IMR-90 (cell line): ENCODE measurements around the gene PDE6A. TPM values are rescaled to one million over a fixed set of nuclear protein-coding genes. Genes with fewer than 3 reads are reported as not detected.

Experiments used
- ATAC-seq: fragments of 200-7000 bp; cut with Tn5 transposase; 2 replicates; pipeline ENCODE4 v1.9.1; 2020; ENCODE audit warnings: low read depth, mild to moderate bottlenecking, moderate library complexity
- BruUV-seq: library from RNA; stranded (reverse); fragments of 400-500 nt; replicated peaks from 2 replicates; lab custom pipeline; 2021; lab: Mats Ljungman, UMichigan
- CTCF ChIA-PET: fragments of 300-600 bp; formaldehyde crosslinking; extraction: SDS; loops from one replicate; lab custom pipeline; 2021; ENCODE audit warnings: antibody characterized with exemption; lab: Yijun Ruan, JAX
- POLR2A ChIA-PET: fragments of 300-600 bp; sonication (Branson Sonifier 250); formaldehyde crosslinking; loops from one replicate; lab custom pipeline; 2022; ENCODE audit warnings: antibody characterized with exemption; ENCODE audit not compliant: unreplicated experiment; lab: Charles Lee
- DNase-seq: peaks from one replicate; pipeline ENCODE4 v3.0.0; 2013
- H2AFZ ChIP-seq: replicated peaks from 2 replicates; pipeline ENCODE3; 2013; ENCODE audit warnings: low read length, mild to moderate bottlenecking; ENCODE audit not compliant: poor library complexity
- H2AK5ac ChIP-seq: 2 replicates; pipeline ENCODE4 v1.6.1; 2013; ENCODE audit warnings: low read depth, low read length, inconsistent platforms
- H2AK9ac ChIP-seq: replicated peaks from 2 replicates; pipeline ENCODE3; 2013; ENCODE audit warnings: mild to moderate bottlenecking, low read depth, low read length, moderate library complexity; ENCODE audit not compliant: poor library complexity
- H2BK120ac ChIP-seq: 2 replicates; pipeline ENCODE4 v1.6.1; 2013; ENCODE audit warnings: low read depth, low read length, inconsistent platforms
- H2BK15ac ChIP-seq: 3 replicates; pipeline ENCODE4 v1.6.1; 2013; ENCODE audit warnings: low read depth, low read length, inconsistent platforms
- H2BK20ac ChIP-seq: 2 replicates; pipeline ENCODE4 v1.6.1; 2013; ENCODE audit warnings: low read depth, mild to moderate bottlenecking, inconsistent platforms, low read length, moderate library complexity
- H2BK5ac ChIP-seq: 2 replicates; pipeline ENCODE4 v1.6.1; 2013; ENCODE audit warnings: mild to moderate bottlenecking, low read depth, low read length, inconsistent platforms; ENCODE audit not compliant: poor library complexity, severe bottlenecking
- H3K14ac ChIP-seq: replicated peaks from 2 replicates; pipeline ENCODE4 v1.6.1; 2013; ENCODE audit warnings: low read depth, low read length, inconsistent platforms
- H3K18ac ChIP-seq: 2 replicates; pipeline ENCODE4 v1.6.1; 2013; ENCODE audit warnings: low read depth, low read length, control low read depth
- H3K23ac ChIP-seq: 2 replicates; pipeline ENCODE4 v1.6.1; 2013; ENCODE audit warnings: low read depth, low read length, inconsistent platforms
- H3K27ac ChIP-seq: 2 replicates; pipeline ENCODE4 v1.5.1; 2013; ENCODE audit warnings: mild to moderate bottlenecking, control low read depth, low read length; ENCODE audit not compliant: insufficient read depth
- H3K27me3 ChIP-seq: 2 replicates; pipeline ENCODE4 v1.6.1; 2013; ENCODE audit warnings: low read length; ENCODE audit not compliant: control insufficient read depth, insufficient read depth
- H3K36me3 ChIP-seq: 2 replicates; pipeline ENCODE4 v1.6.1; 2013; ENCODE audit warnings: low read length, mixed read lengths; ENCODE audit not compliant: control insufficient read depth, insufficient read depth
- H3K4ac ChIP-seq: 2 replicates; pipeline ENCODE4 v1.6.1; 2013; ENCODE audit warnings: low read depth, low read length, inconsistent platforms
- H3K4me1 ChIP-seq: 2 replicates; pipeline ENCODE4 v1.6.1; 2013; ENCODE audit warnings: low read length, mixed read lengths; ENCODE audit not compliant: control insufficient read depth, insufficient read depth
- H3K4me2 ChIP-seq: 2 replicates; pipeline ENCODE4 v1.6.1; 2013; ENCODE audit warnings: low read depth, mild to moderate bottlenecking, control low read depth, low read length, moderate library complexity
- H3K4me3 ChIP-seq: 2 replicates; pipeline ENCODE4 v1.5.1; 2013; ENCODE audit warnings: low read depth, mild to moderate bottlenecking, control low read depth, low read length, moderate library complexity; ENCODE audit not compliant: insufficient read depth
- H3K56ac ChIP-seq: 2 replicates; pipeline ENCODE4 v1.6.1; 2013; ENCODE audit warnings: low read length, inconsistent platforms; ENCODE audit not compliant: insufficient read depth; ENCODE audit errors: extremely low read depth
- H3K79me1 ChIP-seq, 2 experiments: 2 replicates each; pipeline ENCODE4 v1.6.1; 2013; ENCODE audit warnings: low read length in 2 of 2, inconsistent platforms in 1 of 2, low read depth in 1 of 2
- H3K9ac ChIP-seq: 2 replicates; pipeline ENCODE4 v1.6.1; 2013; ENCODE audit warnings: low read depth, low read length, control low read depth
- H3K9me1 ChIP-seq: 2 replicates; pipeline ENCODE4 v1.6.1; 2013; ENCODE audit warnings: low read length, inconsistent platforms; ENCODE audit not compliant: insufficient read depth
- H3K9me3 ChIP-seq: 2 replicates; pipeline ENCODE4 v1.6.1; 2013; ENCODE audit warnings: low read length; ENCODE audit not compliant: control insufficient read depth, insufficient read depth
- H4K20me1 ChIP-seq: 2 replicates; pipeline ENCODE4 v1.6.1; 2013; ENCODE audit warnings: low read length, inconsistent platforms; ENCODE audit not compliant: insufficient read depth
- H4K5ac ChIP-seq: 2 replicates; pipeline ENCODE4 v1.6.1; 2013; ENCODE audit warnings: mild to moderate bottlenecking, low read depth, low read length, control low read depth
- H4K8ac ChIP-seq, 2 experiments: 2 replicates each; pipeline ENCODE4 v1.6.1; 2013; ENCODE audit warnings: low read depth in 2 of 2, low read length in 2 of 2, control low read depth in 1 of 2, inconsistent platforms in 1 of 2
- H4K91ac ChIP-seq: 2 replicates; pipeline ENCODE4 v1.6.1; 2013; ENCODE audit warnings: low read depth, low read length, inconsistent platforms; ENCODE audit not compliant: insufficient read depth
- BHLHE40 ChIP-seq: fragments of 150-350 bp; IDR thresholded peaks from 2 replicates; pipeline ENCODE4 v1.6.1; 2016; ENCODE audit warnings: mild to moderate bottlenecking, low read depth, low read length
- CEBPB ChIP-seq: IDR thresholded peaks from 2 replicates; pipeline ENCODE4 v1.6.1; 2012; ENCODE audit warnings: low read depth, low read length, improper control_type of control experiment
- CHD1 ChIP-seq: IDR thresholded peaks from 2 replicates; pipeline ENCODE4 v1.6.1; 2012; ENCODE audit warnings: low read depth, low read length, improper control_type of control experiment
- CTCF ChIP-seq: conservative IDR thresholded peaks from 2 replicates; pipeline ENCODE4 v1.5.1; 2012; ENCODE audit warnings: mild to moderate bottlenecking, low read depth, low read length, improper control_type of control experiment
- FOS ChIP-seq: fragments of 150-350 bp; IDR thresholded peaks from 2 replicates; pipeline ENCODE4 v1.6.1; 2016; ENCODE audit warnings: low read depth, low read length
- MAFK ChIP-seq: IDR thresholded peaks from 2 replicates; pipeline ENCODE4 v1.6.1; 2012; ENCODE audit warnings: low read depth, low read length, improper control_type of control experiment
- MAZ ChIP-seq: IDR thresholded peaks from 2 replicates; pipeline ENCODE4 v1.6.1; 2012; ENCODE audit warnings: low read depth, mild to moderate bottlenecking, low read length, improper control_type of control experiment, moderate library complexity, borderline replicate concordance
- MXI1 ChIP-seq: IDR thresholded peaks from 2 replicates; pipeline ENCODE4 v1.6.1; 2012; ENCODE audit warnings: low read depth, mild to moderate bottlenecking, low read length, moderate library complexity, borderline replicate concordance
- NFE2L2 ChIP-seq: fragments of 150-350 bp; IDR thresholded peaks from 2 replicates; pipeline ENCODE4 v1.6.1; 2016; ENCODE audit warnings: low read depth, mild to moderate bottlenecking, low read length
- POLR2A ChIP-seq: IDR thresholded peaks from 2 replicates; pipeline ENCODE4 v1.6.1; 2012; ENCODE audit warnings: mild to moderate bottlenecking, low read depth, low read length
- RAD21 ChIP-seq: IDR thresholded peaks from 2 replicates; pipeline ENCODE4 v1.6.1; 2012; ENCODE audit warnings: low read length, improper control_type of control experiment
- RCOR1 ChIP-seq: IDR thresholded peaks from 2 replicates; pipeline ENCODE4 v1.6.1; 2012; ENCODE audit warnings: mild to moderate bottlenecking, low read length, improper control_type of control experiment; ENCODE audit not compliant: insufficient replicate concordance
- RFX5 ChIP-seq: IDR thresholded peaks from 2 replicates; pipeline ENCODE4 v1.8.0; 2012; ENCODE audit warnings: low read depth, mild to moderate bottlenecking, low read length, moderate library complexity
- SMC3 ChIP-seq: fragments of 150-350 bp; IDR thresholded peaks from 2 replicates; pipeline ENCODE4 v1.6.1; 2016; ENCODE audit warnings: low read depth, mild to moderate bottlenecking, antibody characterized with exemption, low read length, moderate library complexity
- WGBS, 2 experiments: methylation state at CpG; one replicate each; pipeline versions ENCODE4 v1.1.5 to v1.1.7; 2013; ENCODE audit warnings: missing lambda C conversion rate in 2 of 2; ENCODE audit not compliant: insufficient read length in 1 of 2; ENCODE audit errors: extremely low coverage in 2 of 2; 5-methylcytosine and 5-hydroxymethylcytosine counted together
- dilution Hi-C: fragments of 300-500 bp; cut with HindIII; formaldehyde crosslinking; loops from one replicate; pipeline ENCODE4 v1.14.3; 2018; ENCODE audit warnings: low sequenced_read_pairs; ENCODE audit not compliant: unreplicated experiment
- in situ Hi-C: fragments of 300-500 bp; cut with MboI; formaldehyde crosslinking; loops from 3 replicates; pipeline ENCODE4 v1.14.3; 2019; ENCODE audit warnings: low sequenced_read_pairs, inconsistent platforms, mixed read lengths
- intact Hi-C: fragments of 100-400 bp; cut with micrococcal nuclease; formaldehyde crosslinking; loops from 2 replicates; pipeline ENCODE4 v1.10.0; 2022
- polyA plus RNA-seq, 3 experiments: library from polyadenylated mRNA; depleted of rRNA; stranded (reverse); fragments of >200 nt; gene quantifications; 2 replicates each; pipeline ENCODE4 v1.2.3, GENCODE V29; 2012; ENCODE audit warnings: low replicate concordance in 1 of 3
- total RNA-seq: library from RNA; depleted of rRNA; stranded (reverse); fragments of >200 nt; gene quantifications from 2 replicates; pipeline ENCODE4 v1.2.3, GENCODE V29; 2012
- TF ChIP-seq, protein P1 (sequence below): fragments of 150-350 bp; IDR thresholded peaks from 2 replicates; pipeline ENCODE4 v1.6.1; 2017; ENCODE audit warnings: mild to moderate bottlenecking, antibody characterized with exemption, low read length, low read depth
- TF ChIP-seq, protein P2 (sequence below): fragments of 150-350 bp; IDR thresholded peaks from 2 replicates; pipeline ENCODE4 v1.6.1; 2016; ENCODE audit warnings: low read depth, mild to moderate bottlenecking, low read length, moderate library complexity, borderline replicate concordance

Gene PDE6A
- total and polyA plus RNA-seq, 2 of the 4 experiments (the other 2 are of a cell fraction) = not detected

DNA sequence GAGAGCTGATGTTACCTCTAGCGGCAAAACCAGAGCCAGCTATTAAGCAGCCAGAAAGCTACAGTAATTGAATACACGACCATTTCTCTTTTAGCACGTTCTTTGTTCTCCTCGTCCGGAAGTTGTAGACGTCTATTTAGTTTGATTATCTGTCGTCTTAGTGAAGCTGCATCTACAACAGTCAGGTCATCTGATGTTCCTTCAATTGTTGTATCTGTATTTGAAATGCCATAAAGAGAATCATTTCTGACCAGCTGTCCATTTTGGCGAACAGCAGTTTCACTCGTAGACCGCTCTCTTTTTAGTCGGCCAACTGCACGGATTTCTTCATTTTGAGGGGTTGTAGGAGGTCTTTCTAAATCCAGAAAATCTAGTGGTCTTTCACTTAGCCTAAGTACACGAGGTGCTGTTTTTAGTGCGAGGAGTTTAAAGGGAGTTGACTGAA lies 12.6 kb downstream of the PDE6A start:
- no peak overlapping the region for H2AK9ac ChIP-seq
- no peak overlapping the region for H3K4me3 ChIP-seq
- ChIA-PET CTCF (interaction anchor here (1.2 kb wide), 1 partner anchor 30 kb away, joined by 4 read pairs; no protein-coding TSS in a partner anchor), POLR2A (no interaction called here)
- no peak overlapping the region for H2BK5ac ChIP-seq
- no peak overlapping the region for H2AK5ac ChIP-seq
- H2BK120ac ChIP-seq = no peak overlapping the region
- in situ Hi-C loops = no loop called here
- H4K5ac ChIP-seq = no peak overlapping the region
- intact Hi-C loops = no loop called here
- H3K9me1 ChIP-seq = peaks cover 2% of the 10 kb centered on the region
- DNase-seq (no peak), ATAC-seq (no peak)
- no peaks in the 10 kb centered on the region for H3K9me3 ChIP-seq
- no peak overlapping the region for H2AFZ ChIP-seq
- no peaks in the 10 kb centered on the region for H3K36me3 ChIP-seq
- TF ChIP-seq CTCF (no peak), RAD21 (no peak), MAFK (no peak), MXI1 (no peak), BHLHE40 (no peak), CHD1 (no peak), NFE2L2 (no peak), MAZ (no peak), CEBPB (no peak), RFX5 (no peak), SMC3 (no peak), RCOR1 (no peak), POLR2A (no peak), FOS (no peak)
- TF ChIP-seq, protein P1, sequence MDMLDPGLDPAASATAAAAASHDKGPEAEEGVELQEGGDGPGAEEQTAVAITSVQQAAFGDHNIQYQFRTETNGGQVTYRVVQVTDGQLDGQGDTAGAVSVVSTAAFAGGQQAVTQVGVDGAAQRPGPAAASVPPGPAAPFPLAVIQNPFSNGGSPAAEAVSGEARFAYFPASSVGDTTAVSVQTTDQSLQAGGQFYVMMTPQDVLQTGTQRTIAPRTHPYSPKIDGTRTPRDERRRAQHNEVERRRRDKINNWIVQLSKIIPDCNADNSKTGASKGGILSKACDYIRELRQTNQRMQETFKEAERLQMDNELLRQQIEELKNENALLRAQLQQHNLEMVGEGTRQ = no peak
- TF ChIP-seq, protein P2, sequence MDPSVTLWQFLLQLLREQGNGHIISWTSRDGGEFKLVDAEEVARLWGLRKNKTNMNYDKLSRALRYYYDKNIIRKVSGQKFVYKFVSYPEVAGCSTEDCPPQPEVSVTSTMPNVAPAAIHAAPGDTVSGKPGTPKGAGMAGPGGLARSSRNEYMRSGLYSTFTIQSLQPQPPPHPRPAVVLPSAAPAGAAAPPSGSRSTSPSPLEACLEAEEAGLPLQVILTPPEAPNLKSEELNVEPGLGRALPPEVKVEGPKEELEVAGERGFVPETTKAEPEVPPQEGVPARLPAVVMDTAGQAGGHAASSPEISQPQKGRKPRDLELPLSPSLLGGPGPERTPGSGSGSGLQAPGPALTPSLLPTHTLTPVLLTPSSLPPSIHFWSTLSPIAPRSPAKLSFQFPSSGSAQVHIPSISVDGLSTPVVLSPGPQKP = no peak
- no peak overlapping the region for H4K8ac ChIP-seq
- H3K4me1 ChIP-seq = peaks cover 2% of the 10 kb centered on the region
- dilution Hi-C loops = no loop called here
- no peak overlapping the region for H3K4ac ChIP-seq
- WGBS, 2 experiments = 97% methylated on average over 4 of the region's 14 CpGs; no CpG with 5 or more reads in 1 of the 2 experiments
- no peaks in the 10 kb centered on the region for H4K20me1 ChIP-seq
- no TSS peak for BruUV-seq
- no peak overlapping the region for H3K27ac ChIP-seq
- H4K91ac ChIP-seq = no peak overlapping the region
- H3K9ac ChIP-seq = no peak overlapping the region
- H3K18ac ChIP-seq = no peak overlapping the region
- no peak overlapping the region for H3K14ac ChIP-seq
- no peak overlapping the region for H2BK15ac ChIP-seq
- H3K4me2 ChIP-seq = no peak overlapping the region
- no peak overlapping the region for H3K56ac ChIP-seq
- H2BK20ac ChIP-seq = no peak overlapping the region
- no peak overlapping the region for H3K23ac ChIP-seq
- H3K27me3 ChIP-seq = peaks cover 13% of the 10 kb centered on the region
- no peaks in the 10 kb centered on the region for H3K79me1 ChIP-seq
